Measurements from ENCODE around the gene DPP7. TPM values are rescaled to one million over a fixed set of nuclear protein-coding genes. Genes with fewer than 3 reads are reported as not detected.

The DPP7 gene
- total and polyA plus RNA-seq, 2 experiments from 2014 or later, result 144 to 204 TPM

GRCh38 chr9:137157618-137158415 lies 43.3 kb upstream of the DPP7 start:
- Histone ChIP-seq H3K4me1 (ENCODE audit: low read depth) (no peaks in the 10 kb centered on the region), H3K27me3 (peaks cover 85% of the 10 kb centered on the region)
- TF ChIP-seq CTCF (IDR thresholded peaks at IDR 0.05; ENCODE audit: low read depth, low read length), result no peak

GRCh38 chr9:137156567-137157375 lies 42.2 kb upstream of the DPP7 start:
- TF ChIP-seq CTCF (IDR thresholded peaks at IDR 0.05; ENCODE audit: low read depth, low read length), result no peak
- Histone ChIP-seq H3K9me3 (ENCODE audit: low read depth) (no peaks in the 10 kb centered on the region), H3K36me3 (no peaks in the 10 kb centered on the region), H3K27me3 (peaks cover 80% of the 10 kb centered on the region), H3K4me3 (no peak overlapping the region), H3K27ac (no peak overlapping the region), H3K4me1 (ENCODE audit: low read depth) (no peaks in the 10 kb centered on the region)
- DNase-seq (ENCODE audit: low read depth in 1 of 2, low spot score in 1 of 2), result peak; percentile 22 to 46

More at GRCh38 chr9:137157618-137158415, 43.3 kb upstream of the DPP7 start:
- DNase-seq (ENCODE audit: low read depth in 1 of 2, low spot score in 1 of 2), result no peak
- Histone ChIP-seq H3K4me3 (no peak overlapping the region), H3K36me3 (no peaks in the 10 kb centered on the region), H3K27ac (no peak overlapping the region), H3K9me3 (ENCODE audit: low read depth) (no peaks in the 10 kb centered on the region)

GRCh38 chr9:137152844-137153405 lies 38.4 kb upstream of the DPP7 start:
- no peak overlapping the region for H3K27ac ChIP-seq

GRCh38 chr9:137150617-137151457 lies 36.3 kb upstream of the DPP7 start:
- H3K4me3 ChIP-seq, result no peak overlapping the region
- no peaks in the 10 kb centered on the region for H3K4me1 ChIP-seq (ENCODE audit: low read depth)
- no peak for TF ChIP-seq CTCF (IDR thresholded peaks at IDR 0.05; ENCODE audit: low read depth, low read length)
- no peak overlapping the region for H3K27ac ChIP-seq
- peak in 1 of 2 donors; percentile 34 for DNase-seq (ENCODE audit: low read depth in 1 of 2, low spot score in 1 of 2)
- H3K9me3 ChIP-seq (ENCODE audit: low read depth), result no peaks in the 10 kb centered on the region
- H3K36me3 ChIP-seq, result no peaks in the 10 kb centered on the region
- peaks cover 58% of the 10 kb centered on the region for H3K27me3 ChIP-seq

More at GRCh38 chr9:137152844-137153405, 38.4 kb upstream of the DPP7 start:
- Histone ChIP-seq H3K4me3 (no peak overlapping the region), H3K36me3 (no peaks in the 10 kb centered on the region), H3K27me3 (peaks cover 63% of the 10 kb centered on the region), H3K4me1 (ENCODE audit: low read depth) (no peaks in the 10 kb centered on the region), H3K9me3 (ENCODE audit: low read depth) (no peaks in the 10 kb centered on the region)
- no peak for DNase-seq (ENCODE audit: low read depth in 1 of 2, low spot score in 1 of 2)
- no peak for TF ChIP-seq CTCF (IDR thresholded peaks at IDR 0.05; ENCODE audit: low read depth, low read length)

Data from cardiac muscle cell (in vitro differentiated cells and primary cell).